A673 (cell line): ENCODE data around the gene MAG. TPM values are rescaled to one million over a fixed set of nuclear protein-coding genes. Genes with fewer than 3 reads are reported as not detected.

Experiments used
- BruUV-seq: library from RNA; stranded (reverse); fragments of 400-500 nt; replicated peaks from 2 replicates; lab custom pipeline; 2021; lab: Mats Ljungman, UMichigan
- CTCF ChIA-PET: fragments of 300-600 bp; sonication (Branson Sonifier 250); formaldehyde crosslinking; loops from one replicate; lab custom pipeline; 2022; ENCODE audit warnings: antibody characterized with exemption; lab: Charles Lee
- POLR2A ChIA-PET: fragments of 300-600 bp; sonication (Branson Sonifier 250); formaldehyde crosslinking; loops from one replicate; lab custom pipeline; 2022; ENCODE audit warnings: antibody characterized with exemption; ENCODE audit not compliant: low non-redundant PET; lab: Charles Lee
- DNase-seq: peaks from one replicate; pipeline ENCODE4 v3.0.0-alpha.2; 2015; ENCODE audit warnings: low spot score
- H3K27ac ChIP-seq: fragments of 200-600 bp; sonication (generic); 2 replicates; pipeline ENCODE4 v1.5.1; 2016; ENCODE audit warnings: mixed run types, low read depth, mild to moderate bottlenecking, mixed read lengths, antibody characterized with exemption, low read length; ENCODE audit not compliant: poor library complexity, severe bottlenecking
- H3K27me3 ChIP-seq: fragments of 200-600 bp; sonication (generic); replicated peaks from 2 replicates; pipeline ENCODE4 v1.6.1; 2017; ENCODE audit warnings: mixed run types, low read depth, mild to moderate bottlenecking, mixed read lengths, antibody characterized with exemption, low read length; ENCODE audit not compliant: insufficient read depth, poor library complexity
- H3K36me3 ChIP-seq: fragments of 200-600 bp; sonication (generic); 2 replicates; pipeline ENCODE4 v1.6.1; 2016; ENCODE audit warnings: mixed run types, mild to moderate bottlenecking, mixed read lengths, antibody characterized with exemption, low read length; ENCODE audit not compliant: insufficient read depth, poor library complexity, severe bottlenecking
- H3K4me1 ChIP-seq: fragments of 200-600 bp; sonication (generic); 2 replicates; pipeline ENCODE4 v1.6.1; 2017; ENCODE audit warnings: mixed run types, mild to moderate bottlenecking, mixed read lengths, antibody characterized with exemption, low read length; ENCODE audit not compliant: insufficient read depth, poor library complexity, severe bottlenecking
- H3K4me3 ChIP-seq: fragments of 200-600 bp; sonication (generic); 2 replicates; pipeline ENCODE4 v1.5.1; 2016; ENCODE audit warnings: low read depth, mixed run types, mild to moderate bottlenecking, mixed read lengths, low read length; ENCODE audit not compliant: poor library complexity, severe bottlenecking
- H3K9me3 ChIP-seq: fragments of 200-600 bp; sonication (generic); 2 replicates; pipeline ENCODE4 v1.6.1; 2016; ENCODE audit warnings: mixed run types, low read depth, mild to moderate bottlenecking, mixed read lengths, antibody characterized with exemption, low read length; ENCODE audit not compliant: poor library complexity, severe bottlenecking
- CTCF ChIP-seq: fragments of 300-800, 200-600 bp; sonication (generic); conservative IDR thresholded peaks from 2 replicates; pipeline ENCODE4 v1.5.1; 2017; ENCODE audit warnings: low read depth, mild to moderate bottlenecking, antibody characterized with exemption, low read length, moderate library complexity, mixed read lengths
- EZH2 ChIP-seq: fragments of 200-600 bp; sonication (generic); IDR thresholded peaks from 2 replicates; pipeline ENCODE4 v1.6.1; 2017; ENCODE audit warnings: borderline replicate concordance, low read depth, mild to moderate bottlenecking, mixed read lengths, antibody characterized with exemption, low read length; ENCODE audit not compliant: poor library complexity, severe bottlenecking
- intact Hi-C: fragments of 100-400 bp; cut with micrococcal nuclease; formaldehyde crosslinking; loops from one replicate; pipeline ENCODE4 v1.10.0; 2022; ENCODE audit not compliant: unreplicated experiment
- microRNA-seq: library from miRNA; unstranded; fragments of <30 nt; microRNA quantifications from one replicate; pipeline ENCODE4 v1.2.0, GENCODE V29; 2021
- total RNA-seq: library from RNA; stranded (reverse); gene quantifications from 2 replicates; pipeline ENCODE4 v1.2.3, GENCODE V29; 2021

The MAG gene
- total RNA-seq, 1 experiment from 2014 or later, result not detected

GRCh38 chr19:35360880-35361420, 69.0 kb downstream of the MAG start:
- intact Hi-C loops, result no loop called here
- ChIA-PET POLR2A (no interaction called here), CTCF (no interaction called here)
- no peak for DNase-seq
- H3K4me3 ChIP-seq, result no peak overlapping the region
- peaks cover 18% of the 10 kb centered on the region for H3K4me1 ChIP-seq
- no peaks in the 10 kb centered on the region for H3K9me3 ChIP-seq
- no peaks in the 10 kb centered on the region for H3K27me3 ChIP-seq
- H3K36me3 ChIP-seq, result no peaks in the 10 kb centered on the region
- H3K27ac ChIP-seq, result no peak overlapping the region
- BruUV-seq, result no TSS peak
- TF ChIP-seq CTCF (no peak), EZH2 (no peak)

GRCh38 chr19:35362261-35363000, 70.5 kb downstream of the MAG start:
- TF ChIP-seq EZH2 (no peak), CTCF (no peak)
- no peak overlapping the region for H3K4me3 ChIP-seq
- ChIA-PET CTCF (no interaction called here), POLR2A (no interaction called here)
- intact Hi-C loops, result no loop called here
- DNase-seq, result no peak
- H3K27ac ChIP-seq, result no peak overlapping the region
- H3K4me1 ChIP-seq, result peaks cover 10% of the 10 kb centered on the region
- no TSS peak for BruUV-seq
- no peaks in the 10 kb centered on the region for H3K9me3 ChIP-seq
- no peaks in the 10 kb centered on the region for H3K27me3 ChIP-seq
- no peaks in the 10 kb centered on the region for H3K36me3 ChIP-seq

- POLR2A ChIA-PET, result no interaction called here
- Histone ChIP-seq H3K9me3 (no peaks in the 10 kb centered on the region), H3K4me1 (peaks cover 4% of the 10 kb centered on the region), H3K27me3 (peaks cover 3% of the 10 kb centered on the region), H3K36me3 (no peaks in the 10 kb centered on the region), H3K4me3 (no peak overlapping the region), H3K27ac (no peak overlapping the region)
- CTCF ChIA-PET, result no interaction called here
- no peak for DNase-seq
- no TSS peak for BruUV-seq
- no peak for TF ChIP-seq CTCF
- no peak for TF ChIP-seq EZH2
- intact Hi-C loops, result no loop called here
Observed at GRCh38 chr19:35363001-35363590, 71.1 kb downstream of the MAG start.

Small RNAs within 50 kb of the gene (microRNA-seq; reads per million reads assigned to microRNA genes)
- gene MIR5196, result not detected

Other genes with a start within 250 kb of the MAG start
- not detected in 2 replicates for gene FXYD3, start 176.3 kb upstream of the MAG start, total RNA-seq
- gene LGI4, start 157.1 kb upstream of the MAG start, total RNA-seq, result not detected in 2 replicates
- gene FXYD1, start 153.3 kb upstream of the MAG start, total RNA-seq, result 0.98 TPM in 1 of 2 replicates, not detected in the other
- 0.56 and 0.85 TPM in 2 replicates for gene FXYD7, start 148.9 kb upstream of the MAG start, total RNA-seq
- 12.7 and 13.6 TPM in 2 replicates for gene FXYD5, start 137.4 kb upstream of the MAG start, total RNA-seq
- not detected in 2 replicates for gene FAM187B, start 63.4 kb upstream of the MAG start, total RNA-seq
- 1.9 and 2.9 TPM in 2 replicates for gene LSR, start 43.2 kb upstream of the MAG start, total RNA-seq
- gene USF2, start 23.2 kb upstream of the MAG start, total RNA-seq, result 82.0 and 90.8 TPM in 2 replicates
- gene HAMP, start 9.6 kb upstream of the MAG start, total RNA-seq, result 0.28 and 0.37 TPM in 2 replicates
- gene CD22, start 37.0 kb downstream of the MAG start, total RNA-seq, result not detected in 2 replicates
- not detected in 2 replicates for gene FFAR1, start 55.7 kb downstream of the MAG start, total RNA-seq
- gene FFAR3, start 66.3 kb downstream of the MAG start, total RNA-seq, result 0.15 TPM in 1 of 2 replicates, not detected in the other
- gene GPR42, start 78.9 kb downstream of the MAG start, total RNA-seq, result not detected in 2 replicates
- gene FFAR2, start 156.1 kb downstream of the MAG start, total RNA-seq, result not detected in 2 replicates
- not detected in 2 replicates for gene KRTDAP, start 198.3 kb downstream of the MAG start, total RNA-seq
- gene DMKN, start 221.5 kb downstream of the MAG start, total RNA-seq, result not detected in 2 replicates
- gene SBSN, start 236.2 kb downstream of the MAG start, total RNA-seq, result not detected in 2 replicates
- gene GAPDHS, start 241.3 kb downstream of the MAG start, total RNA-seq, result not detected in 2 replicates